Measurements from ENCODE around the gene OTOG.

OTOG gene

GRCh38 chr11:17554487-17554886 lies 7.4 kb downstream of the OTOG start:
- TF ChIP-seq POLR2AphosphoS5 (IDR thresholded peaks at IDR 0.05; ENCODE audit: low read depth, low read length) (no peak), SIN3A (IDR thresholded peaks at IDR 0.05; ENCODE audit: borderline replicate concordance, insufficient read depth, low read length) (no peak), REST (IDR thresholded peaks at IDR 0.05; ENCODE audit: insufficient read depth in 1 of 2, low read depth in 2 of 2, low read length in 2 of 2) (no peak), FOXP2 (optimal IDR thresholded peaks at IDR 0.05; ENCODE audit: borderline replicate concordance, extremely low read depth, extremely low read length, insufficient read depth) (no peak), TAF1 (IDR thresholded peaks at IDR 0.05; ENCODE audit: borderline replicate concordance, insufficient read depth, low read length) (no peak)

GRCh38 chr11:17556999-17557398 lies 9.9 kb downstream of the OTOG start:
- TF ChIP-seq SIN3A (IDR thresholded peaks at IDR 0.05; ENCODE audit: borderline replicate concordance, insufficient read depth, low read length) (no peak), REST (IDR thresholded peaks at IDR 0.05; ENCODE audit: insufficient read depth in 1 of 2, low read depth in 2 of 2, low read length in 2 of 2) (no peak), TAF1 (IDR thresholded peaks at IDR 0.05; ENCODE audit: borderline replicate concordance, insufficient read depth, low read length) (no peak), POLR2AphosphoS5 (IDR thresholded peaks at IDR 0.05; ENCODE audit: low read depth, low read length) (no peak), FOXP2 (optimal IDR thresholded peaks at IDR 0.05; ENCODE audit: borderline replicate concordance, extremely low read depth, extremely low read length, insufficient read depth) (no peak)

- no peak for TF ChIP-seq FOXP2 (optimal IDR thresholded peaks at IDR 0.05; ENCODE audit: borderline replicate concordance, extremely low read depth, extremely low read length, insufficient read depth)
- TF ChIP-seq TAF1 (IDR thresholded peaks at IDR 0.05; ENCODE audit: borderline replicate concordance, insufficient read depth, low read length): no peak
- TF ChIP-seq SIN3A (IDR thresholded peaks at IDR 0.05; ENCODE audit: borderline replicate concordance, insufficient read depth, low read length): no peak
- TF ChIP-seq REST (IDR thresholded peaks at IDR 0.05; ENCODE audit: insufficient read depth in 1 of 2, low read depth in 2 of 2, low read length in 2 of 2): no peak
- TF ChIP-seq POLR2AphosphoS5 (IDR thresholded peaks at IDR 0.05; ENCODE audit: low read depth, low read length): no peak
Observed at GRCh38 chr11:17558025-17558780, 11.1 kb downstream of the OTOG start.

GRCh38 chr11:17558916-17559315 lies 11.9 kb downstream of the OTOG start:
- no peak for TF ChIP-seq POLR2AphosphoS5 (IDR thresholded peaks at IDR 0.05; ENCODE audit: low read depth, low read length)
- no peak for TF ChIP-seq SIN3A (IDR thresholded peaks at IDR 0.05; ENCODE audit: borderline replicate concordance, insufficient read depth, low read length)
- TF ChIP-seq REST (IDR thresholded peaks at IDR 0.05; ENCODE audit: insufficient read depth in 1 of 2, low read depth in 2 of 2, low read length in 2 of 2): no peak
- no peak for TF ChIP-seq FOXP2 (optimal IDR thresholded peaks at IDR 0.05; ENCODE audit: borderline replicate concordance, extremely low read depth, extremely low read length, insufficient read depth)
- TF ChIP-seq TAF1 (IDR thresholded peaks at IDR 0.05; ENCODE audit: borderline replicate concordance, insufficient read depth, low read length): no peak

All from PFSK-1 (cell line).